ENCODE data around the gene ADD3.

GRCh38 chr10:110069502-110069982, 61.8 kb downstream of the ADD3 start:
- TF ChIP-seq CTCF (IDR thresholded peaks at IDR 0.05) (no peak), EP300 (IDR thresholded peaks at IDR 0.05) (no peak), POLR2A (IDR thresholded peaks at IDR 0.05) (no peak)

All from ovary (tissue), 3 donors.